Stimulated activated CD8-positive, alpha-beta memory T cell treated with anti-CD3 and anti-CD28 coated beads, Interleukin-4, amount 100 ng/mL, for 1 hour (primary cell): ENCODE data around the gene AMY2A.
"Not testable (repeated sequence)": the region's sequence is repeated elsewhere in the genome, so short reads cannot be mapped to it uniquely, and the experiment has no call there.

Experiments used
- DNase-seq, 2 donors: peaks; one replicate each; pipeline ENCODE4 v3.0.0-alpha.2; 2020; ENCODE audit warnings: low read depth in 2 of 2, low spot score in 1 of 2

Gene AMY2A

DNA sequence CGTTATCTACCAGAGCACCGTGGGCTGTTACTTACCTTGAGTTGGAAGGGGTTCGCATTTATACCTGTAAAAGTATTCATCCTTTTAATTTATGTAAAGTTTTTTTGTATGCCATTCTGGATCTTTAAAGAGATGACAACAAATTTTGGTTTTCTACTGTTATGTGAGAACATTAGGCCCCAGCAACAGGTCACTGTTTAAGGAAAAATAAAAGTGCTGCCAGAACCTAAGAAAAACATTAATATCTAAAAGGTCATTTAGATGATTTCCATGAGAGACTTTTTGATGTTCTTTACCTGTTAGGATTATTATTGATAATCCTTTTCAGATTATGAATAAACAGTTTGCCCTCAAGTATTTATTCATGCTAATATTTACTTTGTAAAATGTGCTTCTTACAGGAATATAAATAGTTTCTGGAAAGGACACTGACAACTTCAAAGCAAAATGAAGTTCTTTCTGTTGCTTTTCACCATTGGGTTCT lies at the start of gene AMY2A:
Gene AMY2A, plus strand, starts transcription at position 434 of the 484 bp plus-strand sequence. Its CDS starts 14 bp downstream, at position 448.
- not testable (repeated sequence) for DNase-seq

DNA sequence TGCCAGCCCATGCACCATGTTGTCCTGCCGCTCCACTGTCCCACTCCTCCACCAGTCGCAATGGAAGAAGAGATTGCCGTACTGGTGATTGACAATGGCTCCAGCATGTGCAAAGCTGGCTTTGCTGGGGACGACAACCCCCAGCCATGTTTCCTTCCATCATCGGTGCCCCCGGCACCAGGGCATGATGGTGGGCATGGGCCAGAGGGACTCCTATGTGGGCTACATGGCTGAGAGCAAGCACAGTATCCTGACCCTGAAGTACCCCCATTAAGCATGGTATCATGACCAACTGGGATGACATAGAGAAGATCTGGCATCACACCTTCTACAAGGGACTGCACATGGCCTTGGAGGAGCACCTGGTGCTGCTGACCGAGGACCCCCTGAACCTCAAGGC lies 47.7 kb upstream of the AMY2A start:
- DNase-seq, result no peak

DNA sequence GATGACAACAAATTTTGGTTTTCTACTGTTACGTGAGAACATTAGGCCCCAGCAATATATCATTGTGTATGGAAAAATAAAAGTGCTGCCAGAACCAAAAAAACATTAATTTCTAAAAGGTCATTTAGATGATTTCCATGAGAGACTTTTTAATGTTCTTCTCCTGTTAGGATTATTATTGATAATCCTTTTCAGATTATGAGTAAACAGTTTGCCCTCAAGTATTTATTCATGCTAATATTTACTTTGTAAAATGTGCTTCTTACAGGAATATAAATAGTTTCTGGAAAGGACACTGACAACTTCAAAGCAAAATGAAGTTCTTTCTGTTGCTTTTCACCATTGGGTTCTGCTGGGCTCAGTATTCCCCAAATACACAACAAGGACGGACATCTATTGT lies 45.9 kb upstream of the AMY2A start, which contains the start of gene AMY2B:
Gene AMY2B, plus strand, starts transcription at position 301 of the 400 bp plus-strand sequence. Its CDS starts 14 bp downstream, at position 315.
- DNase-seq, result not testable (repeated sequence)

DNA sequence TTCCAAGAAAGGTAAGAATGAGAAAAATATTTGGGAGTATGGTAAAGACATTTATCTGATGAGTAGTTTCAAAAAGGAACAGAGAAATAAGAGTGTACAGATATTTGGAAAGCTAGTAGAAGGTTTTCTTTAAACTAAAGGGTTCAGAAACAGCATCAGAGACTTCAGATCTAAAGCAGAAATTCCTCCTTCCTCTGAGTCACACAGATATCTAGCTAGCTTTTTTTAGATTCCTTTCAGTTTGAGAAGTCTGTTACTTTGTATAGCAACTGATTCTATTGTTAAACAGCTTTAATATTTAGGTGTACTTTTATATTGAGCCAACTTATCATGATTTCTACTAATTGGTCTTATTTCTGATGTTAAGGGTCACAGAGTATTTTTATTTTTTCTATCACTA lies 41.2 kb upstream of the AMY2A start:
- no peak for DNase-seq

DNA sequence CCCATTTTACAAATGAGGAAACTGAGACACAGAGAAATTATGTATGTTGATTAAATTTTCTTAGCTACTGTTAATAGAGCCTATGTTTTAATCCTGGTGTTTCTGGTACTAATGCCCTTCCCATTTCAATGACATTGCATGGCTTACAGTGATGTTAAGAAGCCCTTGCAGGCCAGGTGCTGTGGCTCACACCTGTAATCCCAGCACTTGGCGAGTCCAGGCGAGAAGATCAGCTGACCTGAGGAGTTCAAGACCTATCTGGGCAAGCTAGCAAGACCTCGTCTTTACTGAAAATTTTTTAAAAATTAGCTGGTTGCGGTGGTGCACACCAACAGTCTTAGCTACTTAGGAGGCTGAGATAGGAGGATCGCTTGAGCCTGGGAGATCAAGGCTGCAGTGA lies 40.4 kb upstream of the AMY2A start:
- DNase-seq, result not testable (repeated sequence)

DNA sequence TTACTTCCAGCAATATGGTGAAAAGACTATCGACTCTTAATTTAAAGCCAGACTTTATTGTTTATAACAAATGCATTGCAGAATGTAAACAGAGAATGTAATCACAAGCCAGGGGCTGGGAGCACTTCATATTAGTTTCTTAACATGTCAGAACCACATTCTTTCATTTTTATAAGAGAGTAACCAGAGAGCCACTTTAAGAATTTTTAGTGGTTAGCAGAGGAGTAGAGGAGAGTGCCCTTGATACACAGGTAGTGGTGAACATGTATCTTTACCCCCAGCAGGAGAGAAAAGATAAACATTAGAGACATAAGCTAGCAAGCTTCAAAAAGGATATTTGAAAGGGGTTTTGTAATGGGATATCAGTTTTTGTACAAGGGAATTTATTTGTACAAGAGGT lies 34.8 kb upstream of the AMY2A start:
- no peak for DNase-seq

DNA sequence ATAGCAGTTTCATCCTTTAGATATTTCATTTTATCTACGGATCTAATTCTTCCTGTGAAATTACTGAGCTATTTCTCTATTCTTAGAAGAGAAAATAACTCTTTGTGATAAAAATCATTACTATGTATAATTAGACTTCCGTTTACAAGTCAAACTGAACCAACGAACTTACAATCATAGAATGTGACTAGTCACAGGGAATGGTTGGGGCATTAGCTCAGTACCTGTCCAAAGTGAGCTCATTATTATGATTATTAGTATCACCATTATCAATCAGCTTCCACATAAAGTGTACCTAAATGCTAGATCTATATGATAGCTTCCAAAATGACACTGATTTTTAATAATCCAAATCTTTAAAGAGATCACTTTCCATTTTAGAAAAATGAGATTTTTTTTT lies 33.3 kb upstream of the AMY2A start:
- DNase-seq, result no peak

DNA sequence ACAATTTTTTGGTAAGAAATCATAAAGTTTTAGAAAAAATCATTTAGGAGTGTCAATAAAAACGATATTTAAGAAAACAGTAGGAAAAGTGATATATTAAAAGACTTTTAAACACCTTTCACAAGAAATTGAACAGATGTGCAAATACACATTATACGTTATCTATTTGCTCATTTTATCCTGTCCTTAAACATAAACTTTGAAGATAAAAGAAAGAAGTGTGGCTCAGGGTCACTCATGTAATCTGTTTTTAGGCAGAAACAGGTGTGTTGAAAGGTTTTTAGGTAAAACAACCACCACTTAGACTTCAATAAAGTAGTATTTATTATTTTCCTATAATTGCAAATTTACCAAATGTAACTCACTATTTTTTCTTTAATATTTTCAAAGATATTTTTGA lies 32.7 kb upstream of the AMY2A start:
- no peak for DNase-seq

DNA sequence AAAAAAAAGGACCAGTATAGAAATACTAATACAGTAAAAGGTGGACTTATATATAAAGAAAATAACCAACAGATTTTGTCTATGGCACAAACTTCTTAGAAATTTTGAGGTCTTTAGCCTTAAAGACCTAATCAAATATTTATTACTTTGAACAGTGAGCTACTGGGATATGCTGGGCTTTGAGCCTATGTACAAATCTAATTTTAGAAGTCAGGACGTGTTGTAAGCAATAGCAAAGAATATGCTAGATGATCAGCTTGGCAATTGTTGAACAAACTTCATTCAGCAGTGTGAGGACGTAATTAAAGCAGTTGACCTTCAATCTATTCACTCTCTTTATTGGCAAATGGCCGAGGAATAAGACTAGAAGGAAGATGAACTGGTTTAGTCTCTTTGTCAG lies 14.5 kb upstream of the AMY2A start:
- DNase-seq, result not testable (repeated sequence)

DNA sequence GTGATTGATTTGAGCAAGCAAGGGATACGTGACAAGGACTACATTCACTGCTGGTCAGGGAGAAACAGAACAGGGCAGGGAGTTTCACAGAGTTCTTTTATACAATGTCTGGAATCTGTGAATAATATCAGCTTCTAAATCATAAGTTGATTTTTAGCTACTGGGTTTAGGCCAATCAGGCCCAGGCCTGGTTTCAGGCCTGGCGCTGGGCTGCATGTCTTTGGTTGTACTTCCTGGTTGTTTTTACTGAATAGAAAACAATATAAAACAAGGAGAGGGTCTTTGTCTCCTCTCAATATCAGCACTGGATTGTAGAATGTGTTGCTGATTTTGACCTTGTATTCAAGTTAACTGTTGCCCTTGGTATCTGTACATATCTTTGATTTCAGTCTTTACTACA lies 865 bp upstream of the AMY2A start:
- DNase-seq, result no peak

DNA sequence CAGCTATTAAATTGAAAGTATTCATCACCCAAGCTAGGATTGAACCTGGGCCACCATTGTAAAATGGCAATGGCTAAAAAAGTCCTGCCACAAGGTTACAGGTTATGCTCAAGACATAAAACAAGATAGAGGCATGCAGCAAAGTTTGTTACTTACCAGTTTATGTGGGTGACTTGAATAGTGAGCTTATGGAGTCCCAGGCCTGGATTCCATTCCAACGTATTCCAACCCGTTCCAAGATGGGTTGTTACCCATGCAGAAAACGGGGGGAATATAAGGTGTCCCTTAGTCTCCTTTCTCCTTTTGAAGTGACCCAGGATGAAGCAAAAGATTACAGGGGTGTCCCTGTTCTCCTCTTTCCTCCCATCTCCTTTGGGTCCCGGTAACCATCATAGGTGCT lies 10.2 kb downstream of the AMY2A start:
- DNase-seq, result not testable (repeated sequence)

DNA sequence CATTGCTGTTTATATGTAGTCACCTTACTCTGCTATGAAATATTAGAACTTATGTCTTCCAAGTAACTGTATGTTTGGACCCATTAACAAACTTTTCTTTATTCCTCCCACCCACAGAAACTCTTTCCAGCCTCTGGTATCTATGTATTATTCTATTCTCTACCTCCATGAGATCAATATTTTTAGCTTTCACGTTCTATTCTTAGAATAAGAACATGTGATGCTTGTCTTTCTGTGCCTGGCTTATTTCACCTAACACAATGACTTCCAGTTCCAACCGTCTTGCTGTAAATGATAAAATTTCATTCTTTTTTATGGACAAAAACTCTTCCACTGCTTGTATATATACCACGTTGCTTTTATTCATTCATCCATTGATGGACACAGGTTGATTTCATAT lies 24.0 kb downstream of the AMY2A start:
- not testable (repeated sequence) for DNase-seq

DNA sequence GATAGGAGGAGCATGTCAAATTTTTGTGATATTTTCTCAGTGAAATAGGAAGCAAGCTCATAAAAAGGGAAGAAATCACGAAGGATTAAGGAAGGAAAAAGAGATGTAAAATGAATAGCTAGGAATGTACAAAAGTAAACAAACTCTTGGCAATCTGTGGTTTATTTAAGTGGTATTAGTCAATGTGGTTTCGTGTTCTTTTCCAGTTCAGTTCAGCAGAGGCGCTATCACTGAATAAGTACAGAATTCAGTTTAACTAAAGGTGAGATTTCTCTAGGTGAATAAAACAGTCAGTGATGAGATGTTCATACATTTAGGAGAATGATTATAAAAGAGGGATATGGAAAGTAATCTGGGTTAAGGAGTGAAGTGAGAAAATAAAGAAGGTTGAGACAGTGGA lies 26.7 kb downstream of the AMY2A start:
- not testable (repeated sequence) for DNase-seq

DNA sequence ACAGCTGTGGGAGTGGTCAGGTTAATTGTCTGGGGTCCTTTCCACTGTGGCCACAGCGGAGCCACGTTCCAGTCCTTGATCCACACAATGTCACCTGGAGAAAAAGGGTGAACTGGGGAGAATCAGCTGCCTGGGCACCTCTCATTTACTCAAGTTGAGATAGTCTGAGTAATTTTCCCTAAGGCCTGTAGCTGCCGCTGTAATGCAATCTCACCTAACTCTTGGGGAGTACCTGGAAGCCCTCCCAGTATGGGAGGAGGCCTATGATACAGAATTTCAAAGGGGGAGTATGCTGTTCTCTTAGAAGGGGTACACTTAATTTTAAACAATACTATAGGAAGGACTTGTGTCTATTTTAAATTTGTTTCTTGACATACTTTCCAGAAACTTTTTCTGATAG lies 33.1 kb downstream of the AMY2A start:
- not testable (repeated sequence) for DNase-seq

DNA sequence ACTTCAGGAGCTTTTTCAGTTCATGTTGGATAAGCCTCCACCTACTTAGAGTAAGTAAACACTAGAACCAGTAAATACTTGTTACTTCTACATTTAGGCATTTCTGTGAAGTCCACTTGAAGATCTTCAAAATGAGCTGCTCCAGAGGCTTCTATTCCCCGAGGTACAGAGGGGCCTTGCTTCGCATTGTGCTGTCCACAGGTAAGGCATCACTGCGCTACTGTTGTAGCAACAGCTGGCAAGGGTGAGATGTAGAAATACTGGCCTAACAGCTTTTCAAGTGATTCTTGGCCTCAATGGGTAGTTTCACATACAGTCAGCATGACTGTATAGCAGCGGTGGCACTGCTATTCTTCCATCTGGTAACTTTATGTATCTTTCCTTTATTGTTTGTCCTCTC lies 33.7 kb downstream of the AMY2A start:
- DNase-seq, result not testable (repeated sequence)

DNA sequence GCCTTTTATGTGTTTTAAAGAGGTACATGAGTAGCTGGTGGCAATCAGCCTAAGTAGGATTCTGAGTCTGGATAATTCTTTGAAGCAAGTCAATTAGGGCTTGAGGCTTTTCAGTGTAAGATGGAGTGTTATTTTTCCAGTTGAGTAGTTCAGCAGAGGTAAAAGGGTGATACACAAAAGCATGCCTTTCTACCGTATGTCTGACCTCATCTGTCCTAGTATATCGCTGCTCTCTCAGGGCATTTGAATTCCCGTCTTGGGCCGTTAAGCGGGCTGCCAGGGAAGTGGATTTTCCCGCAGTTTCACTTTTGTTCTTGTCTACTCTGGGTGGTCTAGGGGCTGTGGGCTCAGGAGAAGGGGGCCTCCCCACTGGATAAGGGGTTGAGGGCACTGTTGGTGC lies 36.9 kb downstream of the AMY2A start:
- DNase-seq, result not testable (repeated sequence)

DNA sequence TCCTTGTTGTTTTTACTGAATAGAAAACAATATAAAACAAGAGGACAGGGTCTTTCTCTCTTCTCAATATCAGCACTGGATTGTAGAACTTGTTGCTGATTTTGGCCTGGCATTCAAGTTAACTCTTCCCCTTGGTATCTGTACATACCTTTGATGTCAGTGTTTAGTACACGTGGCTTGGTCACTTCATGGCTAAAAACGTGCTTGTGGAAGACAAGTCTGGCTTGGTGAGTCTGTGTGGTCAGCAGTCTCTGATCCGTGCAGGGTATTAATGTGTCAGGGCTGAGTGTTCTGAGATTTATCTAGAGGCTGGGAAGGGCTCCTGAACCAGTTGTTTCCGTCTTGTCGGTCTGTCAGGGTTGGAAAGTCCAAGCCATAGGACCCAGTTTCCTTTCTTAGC lies 38.2 kb downstream of the AMY2A start, which contains the start of gene AMY1A:
Gene AMY1A, plus strand, starts transcription at position 301 of the 400 bp plus-strand sequence. CDS start 571 bp downstream, outside the sequence.
- not testable (repeated sequence) for DNase-seq
